ENCODE measurements around the gene KAZN.

KAZN gene

DNA sequence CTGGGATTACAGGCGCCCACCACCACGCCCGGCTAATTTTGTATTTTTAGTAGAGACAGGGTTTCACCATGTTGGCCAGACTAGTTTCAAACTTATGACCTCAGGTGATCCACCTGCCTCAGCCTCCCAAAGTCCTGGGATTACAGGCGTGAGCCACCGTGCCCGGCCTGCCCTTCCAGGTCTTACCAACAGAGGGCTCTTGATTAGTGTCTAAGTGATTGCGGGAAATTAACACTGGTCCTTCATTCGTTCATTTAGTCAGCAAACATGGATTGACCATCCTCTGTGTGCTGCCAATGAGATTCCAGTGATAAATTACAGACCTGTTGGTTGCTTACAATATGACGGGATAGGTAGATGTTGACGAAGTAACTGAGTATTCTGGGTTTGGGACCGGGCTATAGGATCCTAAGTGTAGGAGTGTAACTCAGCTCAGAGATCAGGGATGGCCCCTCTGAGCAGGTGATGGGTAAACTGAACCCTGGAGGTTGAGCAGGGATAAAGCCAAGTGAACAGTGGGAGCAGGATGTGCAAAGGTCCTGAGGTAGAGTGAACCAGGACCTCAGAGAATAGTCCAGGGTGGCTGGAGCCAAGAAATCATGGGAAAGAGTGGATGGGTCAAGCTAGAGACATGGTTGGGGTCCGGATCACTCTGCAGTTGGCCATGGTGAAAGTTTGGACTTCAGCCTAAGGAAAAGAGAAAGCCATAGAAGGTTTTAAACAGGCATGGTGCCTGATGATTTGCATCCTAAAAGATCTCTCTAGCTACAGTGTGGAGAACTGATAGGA is 171.2 kb downstream of the KAZN start:
- no peak for DNase-seq (ENCODE audit: low read depth)

DNA sequence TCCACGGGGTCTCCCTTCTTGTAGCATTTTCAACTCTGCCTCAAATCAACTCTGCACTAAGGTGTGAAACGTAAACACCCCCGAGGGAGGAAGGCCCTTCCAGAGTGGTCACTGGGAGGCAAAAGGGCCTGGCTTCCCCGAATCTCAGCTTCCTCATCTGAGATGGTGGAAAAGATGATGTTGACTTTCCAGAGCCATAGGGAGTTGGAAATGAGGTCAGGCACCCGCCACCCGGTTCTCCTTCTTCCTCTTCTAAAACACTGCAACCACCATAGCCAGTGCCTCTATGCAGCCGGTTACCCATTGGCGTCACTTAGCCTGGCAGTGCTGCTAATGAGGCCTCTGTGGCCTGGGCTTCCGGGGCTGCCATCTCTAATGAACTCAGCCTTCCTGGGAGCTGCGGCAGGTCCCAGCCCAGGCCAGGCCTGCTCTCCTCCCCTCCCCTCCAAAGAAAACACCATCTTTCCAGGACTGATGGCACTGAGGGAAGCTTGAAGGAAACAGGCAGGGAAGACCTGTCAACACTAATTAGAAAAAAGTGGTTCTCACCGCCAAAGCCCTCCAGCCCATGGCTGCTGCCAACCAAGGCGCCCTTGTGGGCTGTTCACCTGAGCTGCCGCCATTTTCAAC is 175.0 kb downstream of the KAZN start:
- no peak for DNase-seq (ENCODE audit: low read depth)

DNA sequence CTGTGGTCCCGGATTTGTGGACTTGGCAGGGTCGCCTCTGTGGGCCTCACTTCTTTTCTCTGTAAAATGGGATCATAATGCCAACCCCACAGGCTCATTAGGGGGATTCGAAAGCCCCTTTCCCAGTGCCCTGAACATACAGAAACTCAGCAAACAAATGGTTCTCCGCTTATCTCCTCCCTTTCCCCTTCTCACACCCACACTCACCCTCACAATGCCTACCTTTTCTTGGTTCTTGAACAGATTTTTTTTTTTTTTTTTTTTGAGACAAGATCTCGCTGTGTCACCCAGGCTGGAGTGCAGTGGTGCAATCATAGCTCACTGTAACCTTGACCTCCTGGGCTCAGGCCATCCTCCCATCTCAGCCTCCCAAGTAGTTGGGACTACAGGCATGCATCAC is 175.7 kb downstream of the KAZN start:
- no peak for DNase-seq (ENCODE audit: low read depth)

DNA sequence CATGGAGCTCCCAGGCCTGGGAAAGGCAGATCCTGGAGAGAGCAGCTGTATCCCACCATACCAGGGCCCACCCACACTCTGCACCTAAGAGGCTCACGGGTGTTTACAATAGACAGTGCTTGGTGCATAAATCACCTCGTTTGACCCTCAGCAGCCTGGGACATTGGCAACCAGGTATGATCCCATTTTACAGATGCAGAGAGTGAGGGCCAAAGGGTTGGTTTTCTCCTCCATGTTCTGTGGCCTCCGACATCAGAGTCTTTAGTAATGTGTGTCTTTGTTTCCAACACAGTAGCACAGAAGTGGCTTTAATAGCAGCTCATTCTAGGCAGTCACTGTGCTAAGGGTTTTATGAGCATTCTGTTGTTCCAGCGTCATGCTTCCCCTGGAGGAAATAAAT is 176.5 kb downstream of the KAZN start:
- no peak for DNase-seq (ENCODE audit: low read depth)

DNA sequence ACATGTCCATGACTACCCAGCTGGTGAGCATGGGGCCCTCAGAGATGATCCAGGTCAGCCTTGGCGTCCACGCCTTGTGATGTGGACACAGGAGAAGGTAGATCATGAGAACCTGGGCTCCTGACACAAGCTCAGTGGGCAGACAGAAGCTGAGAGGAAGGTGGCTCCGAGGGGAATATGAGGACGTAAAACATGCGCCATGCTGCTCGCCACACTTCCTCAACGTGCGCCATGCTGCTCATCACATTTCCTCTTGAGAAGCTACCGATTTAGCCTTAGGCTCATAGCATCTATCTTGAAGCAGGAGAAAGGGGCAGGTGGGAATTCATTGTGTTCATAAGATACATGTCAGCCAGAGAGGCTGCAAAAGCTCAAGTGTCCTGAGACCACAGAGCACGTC is 176.9 kb downstream of the KAZN start:
- no peak for DNase-seq (ENCODE audit: low read depth)

DNA sequence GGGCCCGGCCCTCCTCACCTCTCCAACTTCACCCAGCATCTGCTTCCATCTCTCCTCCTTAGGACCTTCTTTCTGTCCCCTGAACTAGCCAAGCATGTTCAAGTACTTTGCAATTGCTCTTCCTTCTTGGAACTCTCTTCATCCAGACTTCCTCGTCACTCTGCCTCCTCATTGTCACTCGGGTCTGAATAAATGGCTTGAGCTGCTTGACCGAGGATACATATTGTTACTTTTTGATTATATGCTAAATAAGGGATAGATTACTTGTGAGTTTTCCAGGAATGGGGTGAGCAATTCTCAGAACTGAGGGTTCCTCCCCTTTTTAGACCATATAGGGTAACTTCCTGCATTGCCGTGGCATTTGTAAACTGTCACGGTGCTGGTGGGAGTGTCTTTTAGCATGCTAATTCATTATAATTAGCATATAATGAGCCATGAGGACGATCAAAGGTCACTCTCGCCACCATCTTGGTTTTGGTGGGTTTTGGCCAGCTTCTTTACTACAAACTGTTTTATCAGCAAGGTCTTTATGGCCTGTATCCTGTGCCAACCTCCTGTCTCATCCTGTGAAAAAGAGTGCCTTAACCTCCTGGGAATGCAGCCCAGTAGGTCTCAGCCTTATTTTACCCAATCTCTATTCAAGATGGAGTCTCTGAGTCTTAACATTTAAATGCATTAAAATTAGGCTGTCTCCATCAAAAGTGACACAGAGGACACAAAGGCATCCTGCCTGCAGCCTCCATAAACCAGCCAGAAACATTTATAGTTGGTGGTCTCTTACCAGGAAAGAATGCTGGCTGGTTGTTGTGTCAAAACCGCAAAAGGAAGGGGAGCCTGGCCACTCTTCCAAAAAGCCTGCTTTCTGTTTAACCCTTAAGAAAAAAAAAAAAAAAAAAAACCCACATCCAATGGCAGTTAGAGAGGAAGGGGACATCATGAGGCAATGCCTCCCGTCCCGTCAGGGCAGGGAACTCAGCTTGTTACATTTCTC is 179.3 kb downstream of the KAZN start:
- no peak for DNase-seq (ENCODE audit: low read depth)

DNA sequence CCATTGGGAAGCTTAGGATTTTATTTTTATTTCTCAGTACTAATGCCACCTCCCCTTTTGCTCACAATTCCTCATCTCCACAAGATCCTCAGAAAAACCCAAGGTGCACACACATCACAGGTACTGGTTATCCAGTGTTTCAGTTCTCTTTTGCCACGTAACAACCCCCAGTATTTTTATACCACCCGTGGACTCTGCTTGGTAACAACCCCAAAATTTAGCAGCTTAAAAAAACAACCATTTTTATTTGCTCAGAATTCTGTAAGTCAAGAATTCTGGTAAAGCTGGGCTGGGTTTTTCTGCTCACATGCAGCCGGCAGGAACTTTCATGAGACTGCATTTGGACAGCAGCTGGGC is 180.0 kb downstream of the KAZN start:
- DNase-seq (ENCODE audit: low read depth) = no peak

DNA sequence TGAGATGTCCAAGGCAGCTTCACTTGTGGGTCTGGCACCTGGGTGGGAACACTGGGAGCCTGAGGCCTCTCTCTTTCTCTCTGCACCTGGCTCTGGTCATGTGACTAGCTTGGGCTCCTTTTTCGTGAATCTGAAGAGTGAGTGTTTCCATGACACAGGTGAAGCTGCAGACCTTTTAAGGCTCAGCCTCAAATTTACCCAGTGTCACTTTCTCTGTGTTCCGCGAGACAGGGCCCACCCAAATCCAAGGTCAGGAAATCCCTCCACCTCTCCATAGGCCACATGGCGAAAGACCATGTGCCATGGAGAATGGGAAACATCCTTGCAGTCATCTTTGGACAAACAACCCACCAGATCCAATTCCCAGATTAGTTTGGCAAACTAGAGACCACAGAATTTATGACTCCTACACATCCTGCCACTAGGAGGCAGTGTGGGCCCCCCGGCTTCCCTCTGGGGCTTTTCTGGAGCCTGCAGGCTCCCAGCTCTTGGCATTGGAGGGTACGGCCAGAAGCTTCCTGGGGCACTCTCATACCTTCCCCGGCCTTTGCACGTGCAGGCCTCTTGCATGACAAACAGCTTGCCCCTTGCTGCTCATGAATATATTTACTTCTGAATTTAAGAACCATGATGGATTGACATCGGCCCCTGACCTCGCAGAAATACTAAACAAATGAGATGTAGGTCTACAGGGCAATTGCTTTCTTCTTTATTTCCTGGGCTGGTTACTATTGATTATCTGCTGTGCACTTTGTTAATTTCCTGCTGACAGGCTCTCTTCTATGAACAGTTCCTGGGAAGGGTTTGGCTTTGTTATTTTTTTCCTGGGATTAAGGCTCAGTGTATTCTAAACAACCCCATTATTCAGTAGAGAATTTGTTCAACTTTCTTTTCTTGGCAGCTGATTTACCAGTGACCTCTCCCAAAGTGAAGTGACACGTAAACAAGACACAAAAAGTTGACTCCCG is 180.7 kb downstream of the KAZN start:
- no peak for DNase-seq (ENCODE audit: low read depth)

DNA sequence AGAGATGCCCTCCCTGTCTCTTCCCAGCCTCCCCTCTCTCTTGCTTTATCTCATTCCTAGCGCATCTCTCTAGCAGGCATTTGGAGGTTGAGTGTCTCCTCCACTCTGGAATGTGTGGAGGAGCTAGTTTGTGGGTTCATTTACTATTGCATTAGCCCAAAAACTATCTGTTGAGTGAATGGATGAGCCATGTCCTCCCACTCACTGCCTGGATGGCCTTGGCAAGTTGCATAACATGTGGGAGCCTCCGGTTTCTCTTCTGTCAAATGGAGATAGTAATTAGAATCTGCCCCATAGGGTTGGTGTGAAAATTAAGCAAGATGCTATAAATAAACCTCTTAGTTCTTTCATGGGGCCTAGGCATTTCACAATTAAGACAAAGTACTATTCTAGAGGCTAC is 181.8 kb downstream of the KAZN start:
- DNase-seq (ENCODE audit: low read depth) = no peak

DNA sequence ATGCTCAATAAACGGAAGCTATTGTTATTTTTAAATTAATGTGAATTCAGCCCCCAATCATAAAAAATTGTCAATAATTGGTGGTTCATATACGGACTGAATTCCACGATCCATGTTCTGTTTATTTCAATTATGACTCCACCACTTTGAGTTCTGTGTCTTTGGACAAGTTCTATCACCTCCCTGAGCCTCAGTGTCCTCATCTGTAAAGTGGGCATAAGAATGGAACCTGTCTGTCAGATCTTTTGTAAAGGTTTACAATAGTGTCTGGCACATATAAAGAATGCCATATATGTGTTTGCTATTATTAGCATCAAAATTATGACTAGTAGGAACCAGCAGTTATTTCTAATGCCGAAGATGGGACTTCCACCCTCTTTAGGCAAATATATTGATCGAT is 183.3 kb downstream of the KAZN start:
- DNase-seq (ENCODE audit: low read depth) = no peak

DNA sequence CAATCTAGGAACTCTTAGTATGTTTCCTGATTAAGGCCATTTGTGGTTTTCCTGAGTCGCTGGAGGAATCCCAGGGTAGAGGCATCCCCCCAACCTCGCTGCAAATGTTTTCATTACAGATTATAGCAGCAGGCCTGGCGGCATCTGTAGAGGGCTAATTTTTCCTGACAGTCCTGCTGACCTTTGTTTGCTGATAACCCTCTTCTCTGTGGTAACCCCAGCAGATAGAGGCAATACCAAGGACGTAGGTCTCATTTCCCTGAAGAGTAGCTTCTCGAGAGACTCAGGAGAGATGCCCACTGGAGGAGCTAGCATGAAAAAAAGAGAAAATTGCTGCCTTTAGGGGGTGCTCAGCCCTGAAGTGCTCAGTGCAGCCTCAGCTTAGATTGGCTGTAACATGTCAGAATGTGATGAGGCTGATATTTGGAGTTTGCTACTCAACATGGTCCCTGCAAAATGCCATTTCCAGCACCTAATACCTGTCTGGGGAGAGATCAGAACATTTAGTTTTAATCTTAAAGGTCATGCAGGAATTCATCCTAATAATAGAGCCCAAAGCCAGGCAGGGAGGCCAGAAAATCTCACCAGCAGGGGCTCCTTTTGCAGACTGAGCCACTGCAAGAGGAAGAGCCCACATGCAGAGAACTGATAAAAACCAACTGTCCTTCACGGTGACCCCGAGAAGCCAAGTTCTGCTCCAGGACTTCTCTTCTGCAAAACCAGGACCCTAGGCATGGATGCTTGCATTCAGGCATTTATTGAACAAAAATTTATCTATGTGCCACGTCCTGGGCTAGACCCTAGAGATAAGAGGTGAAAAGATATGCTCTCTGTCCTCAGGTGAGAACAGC is 184.5 kb downstream of the KAZN start:
- DNase-seq (ENCODE audit: low read depth) = no peak

DNA sequence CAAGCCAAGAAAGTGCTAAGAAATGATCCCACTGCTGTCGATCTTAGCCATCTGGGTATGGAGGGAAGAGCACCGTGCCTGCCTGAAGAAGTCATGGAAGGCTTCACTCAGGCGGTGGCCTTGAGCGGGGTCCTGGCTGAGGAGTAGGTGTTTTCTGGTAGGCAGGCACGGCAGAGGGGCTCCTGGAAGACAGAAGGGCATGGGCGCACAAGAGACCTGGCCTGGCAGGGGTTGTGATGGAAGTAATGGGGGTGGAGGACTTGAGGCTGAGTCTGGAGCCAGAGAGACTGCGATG is 185.1 kb downstream of the KAZN start:
- no peak for DNase-seq (ENCODE audit: low read depth)

DNA sequence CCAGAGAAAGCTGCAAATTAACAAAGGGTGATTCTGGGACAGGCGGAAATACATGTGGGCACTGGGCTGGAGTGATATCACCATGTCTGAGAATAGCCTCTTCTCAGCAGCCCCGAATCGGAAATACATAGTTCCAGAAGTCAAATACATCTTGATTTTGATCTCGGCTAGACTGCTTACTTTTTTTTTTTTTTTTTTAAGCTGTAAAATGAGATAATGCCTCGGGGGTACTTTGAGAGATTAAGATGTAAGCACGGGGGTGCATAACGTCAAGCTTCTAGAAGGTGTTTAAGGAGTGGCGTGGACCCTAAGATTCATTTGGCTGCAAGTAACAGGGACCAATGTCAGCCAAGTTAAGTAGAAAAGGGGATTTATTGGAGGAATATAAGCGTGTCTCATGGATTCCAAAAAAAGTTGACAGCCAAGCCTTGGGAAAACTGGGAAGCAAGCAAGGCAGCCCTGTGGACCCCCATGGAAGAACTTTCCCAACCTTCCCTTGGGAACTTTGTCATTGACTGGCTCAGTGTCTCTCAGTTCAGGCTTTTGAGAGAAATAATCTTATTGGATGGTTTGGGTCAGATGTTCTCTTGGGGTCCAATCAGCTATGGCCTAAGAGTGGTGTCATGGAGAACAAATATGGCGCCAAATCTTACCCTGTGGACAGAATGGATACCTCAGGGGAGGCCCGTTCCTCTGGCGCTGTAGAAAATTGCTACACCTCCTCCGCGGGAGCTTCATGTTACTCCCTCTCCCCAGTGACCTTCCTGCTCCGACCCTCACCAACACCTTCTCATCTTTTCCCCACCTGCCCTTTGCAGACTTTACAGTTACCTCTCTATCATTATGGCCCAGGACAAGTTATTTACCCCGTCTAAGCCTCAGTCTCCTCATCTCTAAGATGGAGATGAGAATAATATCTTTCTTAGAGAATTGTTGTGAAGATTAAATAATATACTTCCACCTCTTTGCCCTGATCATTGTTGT is 186.6 kb downstream of the KAZN start:
- no peak for DNase-seq (ENCODE audit: low read depth)

DNA sequence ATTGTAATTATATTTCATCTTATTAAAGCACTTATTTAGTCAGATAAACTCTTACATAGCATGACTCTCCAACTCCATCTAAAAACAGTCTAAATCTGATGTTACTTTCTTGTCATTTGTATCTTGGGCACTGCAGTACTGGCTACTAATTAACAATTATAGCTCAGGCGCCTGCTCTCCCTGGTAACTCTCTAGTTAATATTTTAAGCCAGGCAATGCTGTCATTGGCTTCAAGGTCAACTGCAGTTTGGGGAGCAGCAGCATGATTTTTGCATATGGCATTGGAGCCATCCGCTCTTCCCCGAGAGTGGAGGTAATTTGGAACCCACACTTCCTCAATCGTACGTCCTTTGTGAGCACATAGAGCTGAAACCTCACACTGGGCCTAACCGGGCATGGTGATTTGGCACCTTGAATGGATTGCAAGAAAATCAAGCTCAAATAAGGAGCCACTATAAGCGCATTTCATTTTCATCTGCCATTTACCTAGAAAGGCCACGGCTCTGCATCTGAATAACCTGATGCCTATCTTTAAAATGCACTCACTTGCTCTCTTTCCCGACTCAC is 187.7 kb downstream of the KAZN start:
- no peak for DNase-seq (ENCODE audit: low read depth)

DNA sequence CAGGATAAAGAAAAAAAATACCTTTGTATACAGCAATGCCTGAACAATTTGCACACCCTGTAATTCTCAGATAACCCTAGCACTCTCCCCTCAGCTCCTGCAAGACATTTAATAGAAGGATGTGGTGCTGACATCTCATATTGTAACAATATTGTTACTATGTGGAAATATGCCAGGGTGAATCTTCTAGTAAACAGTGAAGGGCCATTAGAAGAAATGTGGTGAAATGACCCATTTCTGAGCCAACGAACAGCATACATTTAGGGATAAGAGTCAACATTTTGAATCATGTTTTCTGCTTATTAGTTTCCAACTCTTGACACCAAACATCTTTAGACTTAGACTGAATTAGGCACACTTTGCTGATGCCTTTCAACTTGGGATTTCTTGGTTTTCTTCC is 188.2 kb downstream of the KAZN start:
- no peak for DNase-seq (ENCODE audit: low read depth)

DNA sequence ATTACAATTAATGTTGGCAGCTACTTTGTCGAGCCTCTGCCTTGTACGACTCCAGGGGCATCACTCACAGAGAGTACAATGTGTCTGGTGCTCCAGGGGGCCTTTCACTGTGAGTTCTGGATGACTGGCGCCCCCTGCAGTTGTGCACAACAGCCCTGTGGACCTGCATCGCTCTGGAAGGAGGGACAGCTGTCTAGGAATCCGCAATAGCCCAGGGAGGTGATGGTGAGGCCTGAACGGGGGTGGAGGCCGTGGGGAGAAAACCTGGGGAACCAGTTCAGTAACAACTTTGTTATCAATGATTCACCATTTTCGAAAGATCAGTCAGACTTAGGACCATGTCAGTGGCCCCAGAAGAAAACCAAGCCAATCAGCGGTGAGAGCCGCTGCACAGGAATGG is 189.1 kb downstream of the KAZN start:
- no peak for DNase-seq (ENCODE audit: low read depth)

DNA sequence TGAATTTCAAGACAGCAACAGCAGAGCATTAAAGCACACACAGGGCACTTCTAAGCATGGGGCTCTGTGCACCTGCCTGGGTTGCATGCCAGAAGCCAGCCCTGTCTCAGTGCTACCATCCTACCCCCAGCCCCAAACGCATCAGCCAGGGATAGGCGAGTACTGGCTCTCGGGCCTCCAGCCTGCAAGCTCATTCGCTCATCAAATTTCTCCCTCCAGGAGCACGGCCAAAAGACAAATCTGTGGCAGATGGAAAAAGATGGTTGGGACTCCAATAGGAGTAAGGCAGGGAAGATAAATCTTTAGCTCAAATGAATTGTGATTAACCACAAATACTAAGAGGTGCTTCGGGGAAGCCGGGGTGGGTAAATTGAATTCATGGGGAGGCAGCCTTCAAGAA is 189.6 kb downstream of the KAZN start:
- DNase-seq (ENCODE audit: low read depth) = no peak

DNA sequence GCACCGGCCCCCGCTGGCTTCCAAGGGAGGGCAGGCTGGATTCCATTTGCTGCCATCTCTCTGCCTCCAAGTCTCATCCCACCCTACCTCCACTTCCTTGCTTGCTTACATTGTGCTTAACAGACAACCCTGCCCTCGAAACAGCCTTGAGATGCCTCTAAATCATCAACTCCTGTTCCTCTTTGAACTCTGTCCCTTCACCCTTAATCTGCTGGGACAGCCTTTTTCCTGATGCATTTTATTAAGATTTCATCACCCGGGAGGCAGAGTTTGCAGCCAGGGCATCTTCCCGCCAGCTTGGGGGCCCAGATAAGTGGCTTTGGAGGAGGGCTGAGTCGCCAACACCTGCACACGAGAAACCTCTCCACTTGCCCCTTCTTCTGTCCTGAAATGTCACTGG is 192.5 kb downstream of the KAZN start:
- no peak for DNase-seq (ENCODE audit: low read depth)

DNA sequence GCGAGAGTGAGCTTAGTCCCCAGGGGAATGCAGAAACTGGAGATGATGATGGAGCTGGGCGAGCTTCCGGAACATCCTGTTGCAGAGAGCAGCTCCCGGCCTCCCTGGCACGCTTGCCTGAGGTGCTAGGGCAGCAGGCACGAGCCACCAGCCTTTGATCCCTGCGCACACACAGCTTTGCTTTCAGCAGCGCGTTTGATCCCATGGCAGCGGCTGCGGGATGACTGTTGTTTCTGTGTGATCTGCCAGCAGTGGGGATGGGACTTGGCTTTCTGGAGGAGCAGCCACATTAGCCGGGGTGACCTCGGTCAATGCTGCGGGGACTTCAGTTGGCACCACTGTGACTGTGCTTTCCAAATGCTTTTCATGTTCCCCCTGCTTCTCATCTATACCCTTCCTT is 193.2 kb downstream of the KAZN start:
- no peak for DNase-seq (ENCODE audit: low read depth)

Data from fibroblast of gingiva (primary cell).